ENCODE data around the gene SRRM4.

SRRM4 gene

GRCh38 chr12:119206348-119207062 lies 225.2 kb downstream of the SRRM4 start:
- no peak for DNase-seq

- DNase-seq, result no peak
These were observed 225.8 kb downstream of the SRRM4 start for GRCh38 chr12:119207063-119207560.

GRCh38 chr12:119208626-119209061 lies 227.3 kb downstream of the SRRM4 start:
- no peak for DNase-seq

- no peak for DNase-seq
These were observed 230.5 kb downstream of the SRRM4 start for GRCh38 chr12:119211884-119212283.
